Measurements from ENCODE around the gene ANKRD63.
A peak's percentile ranks its signal among the peaks of the same experiment; 100 is the strongest.

Gene ANKRD63

DNA sequence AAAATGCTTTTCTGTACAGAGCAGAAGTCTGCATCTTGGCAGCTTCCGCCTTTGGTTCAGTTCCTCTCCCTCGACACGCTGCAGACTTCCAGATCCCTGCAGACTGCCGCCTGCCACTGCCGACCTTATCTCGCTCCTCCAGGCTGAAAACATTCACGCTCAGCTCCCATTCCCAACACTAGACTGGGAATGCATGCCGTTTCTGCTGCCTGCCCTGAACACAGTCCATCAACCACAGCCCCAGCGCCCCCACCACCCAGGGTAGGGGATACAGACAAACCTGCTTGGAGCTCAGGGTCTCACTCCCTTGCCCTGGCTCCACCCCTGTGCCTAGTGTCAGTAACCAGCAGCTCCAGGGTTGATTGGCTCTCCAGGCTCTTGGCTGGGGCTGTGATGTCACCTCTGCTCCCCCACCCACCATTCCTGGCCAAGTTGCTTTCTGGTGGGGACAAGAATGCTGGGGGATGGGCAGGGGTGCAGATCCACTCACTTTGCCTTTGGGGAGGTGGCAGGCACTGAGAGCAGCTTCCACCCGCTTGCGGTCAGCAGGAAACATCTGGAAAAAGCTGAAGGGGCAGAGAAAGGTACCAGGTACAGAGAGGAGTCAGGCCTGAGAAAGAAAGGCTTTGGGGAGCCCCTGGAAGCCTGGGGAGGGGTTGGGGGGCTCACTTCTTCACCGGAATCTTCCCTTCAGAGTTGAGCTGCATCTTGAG is 18.8 kb upstream of the ANKRD63 start:
- peaks cover 44 to 49% of the 10 kb centered on the region in 2 experiments for H3K4me1 ChIP-seq (ENCODE audit: control insufficient read depth in 1 of 2, insufficient read depth in 1 of 2, low read depth in 1 of 2, low read length in 1 of 2)
- H3K36me3 ChIP-seq = peaks cover 84% of the 10 kb centered on the region
- TF ChIP-seq, protein P1, sequence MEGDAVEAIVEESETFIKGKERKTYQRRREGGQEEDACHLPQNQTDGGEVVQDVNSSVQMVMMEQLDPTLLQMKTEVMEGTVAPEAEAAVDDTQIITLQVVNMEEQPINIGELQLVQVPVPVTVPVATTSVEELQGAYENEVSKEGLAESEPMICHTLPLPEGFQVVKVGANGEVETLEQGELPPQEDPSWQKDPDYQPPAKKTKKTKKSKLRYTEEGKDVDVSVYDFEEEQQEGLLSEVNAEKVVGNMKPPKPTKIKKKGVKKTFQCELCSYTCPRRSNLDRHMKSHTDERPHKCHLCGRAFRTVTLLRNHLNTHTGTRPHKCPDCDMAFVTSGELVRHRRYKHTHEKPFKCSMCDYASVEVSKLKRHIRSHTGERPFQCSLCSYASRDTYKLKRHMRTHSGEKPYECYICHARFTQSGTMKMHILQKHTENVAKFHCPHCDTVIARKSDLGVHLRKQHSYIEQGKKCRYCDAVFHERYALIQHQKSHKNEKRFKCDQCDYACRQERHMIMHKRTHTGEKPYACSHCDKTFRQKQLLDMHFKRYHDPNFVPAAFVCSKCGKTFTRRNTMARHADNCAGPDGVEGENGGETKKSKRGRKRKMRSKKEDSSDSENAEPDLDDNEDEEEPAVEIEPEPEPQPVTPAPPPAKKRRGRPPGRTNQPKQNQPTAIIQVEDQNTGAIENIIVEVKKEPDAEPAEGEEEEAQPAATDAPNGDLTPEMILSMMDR (IDR thresholded peaks at IDR 0.05) = no peak
- peak overlapping the region in 1 of 2 experiments; percentile 40 for H3K4me3 ChIP-seq (ENCODE audit: low read depth in 1 of 2, low read length in 1 of 2)
- H3K27me3 ChIP-seq = no peaks in the 10 kb centered on the region
- H3K27ac ChIP-seq = peak overlapping the region; percentile 71
- H3K9me3 ChIP-seq = no peaks in the 10 kb centered on the region

DNA sequence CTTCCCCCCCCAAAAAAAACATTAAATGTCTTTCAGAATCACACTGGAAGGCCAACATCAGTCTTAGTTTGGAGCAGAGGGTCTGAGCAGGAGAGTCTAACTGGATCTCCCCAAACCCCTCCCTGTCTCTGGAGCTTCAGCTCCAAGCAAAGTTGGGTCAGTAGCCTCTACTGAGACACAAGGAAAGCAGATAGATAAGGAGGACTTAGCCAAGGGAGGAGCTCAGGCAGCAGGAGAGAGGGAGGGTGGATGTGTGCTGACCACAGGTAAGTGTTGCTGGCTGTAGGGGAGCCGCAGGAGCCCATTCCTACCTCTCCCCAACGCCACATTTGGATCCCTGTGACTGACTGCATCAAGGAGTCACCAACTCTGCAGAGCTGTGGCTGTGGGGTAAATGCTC is 17.9 kb upstream of the ANKRD63 start:
- H3K4me1 ChIP-seq (ENCODE audit: control insufficient read depth in 1 of 2, insufficient read depth in 1 of 2, low read depth in 1 of 2, low read length in 1 of 2) = peaks cover 35 to 40% of the 10 kb centered on the region in 2 experiments
- H3K27me3 ChIP-seq = no peaks in the 10 kb centered on the region
- H3K27ac ChIP-seq = peak overlapping the region; percentile 71
- TF ChIP-seq, protein P1 (IDR thresholded peaks at IDR 0.05) = no peak
- no peaks in the 10 kb centered on the region for H3K9me3 ChIP-seq
- H3K36me3 ChIP-seq = peaks cover 93% of the 10 kb centered on the region
- H3K4me3 ChIP-seq (ENCODE audit: low read depth in 1 of 2, low read length in 1 of 2) = no peak overlapping the region

DNA sequence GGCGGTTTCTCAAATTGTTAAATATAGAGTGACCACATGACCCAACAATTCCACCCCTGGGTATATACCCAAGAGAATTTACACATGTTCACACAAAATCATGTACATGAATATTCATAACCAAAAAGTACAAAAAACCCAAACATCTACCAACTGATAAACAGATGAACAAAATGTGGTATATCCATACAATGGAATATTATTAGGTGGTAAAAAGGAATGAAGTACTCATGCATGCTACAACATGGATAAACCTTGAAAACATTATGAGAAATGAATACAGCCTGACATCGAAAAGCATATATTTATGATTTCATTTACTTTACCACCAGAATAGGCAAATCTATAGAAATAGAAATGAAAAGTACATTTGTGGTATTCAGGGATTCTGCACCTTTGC is 17.5 kb upstream of the ANKRD63 start:
- TF ChIP-seq, protein P1 (IDR thresholded peaks at IDR 0.05) = no peak
- Histone ChIP-seq H3K36me3 (peaks cover 96% of the 10 kb centered on the region), H3K4me3 (ENCODE audit: low read depth in 1 of 2, low read length in 1 of 2) (no peak overlapping the region), H3K4me1 (ENCODE audit: control insufficient read depth in 1 of 2, insufficient read depth in 1 of 2, low read depth in 1 of 2, low read length in 1 of 2) (peaks cover 31 to 36% of the 10 kb centered on the region in 2 experiments), H3K27me3 (no peaks in the 10 kb centered on the region), H3K27ac (peak overlapping the region; percentile 71), H3K9me3 (no peaks in the 10 kb centered on the region)

DNA sequence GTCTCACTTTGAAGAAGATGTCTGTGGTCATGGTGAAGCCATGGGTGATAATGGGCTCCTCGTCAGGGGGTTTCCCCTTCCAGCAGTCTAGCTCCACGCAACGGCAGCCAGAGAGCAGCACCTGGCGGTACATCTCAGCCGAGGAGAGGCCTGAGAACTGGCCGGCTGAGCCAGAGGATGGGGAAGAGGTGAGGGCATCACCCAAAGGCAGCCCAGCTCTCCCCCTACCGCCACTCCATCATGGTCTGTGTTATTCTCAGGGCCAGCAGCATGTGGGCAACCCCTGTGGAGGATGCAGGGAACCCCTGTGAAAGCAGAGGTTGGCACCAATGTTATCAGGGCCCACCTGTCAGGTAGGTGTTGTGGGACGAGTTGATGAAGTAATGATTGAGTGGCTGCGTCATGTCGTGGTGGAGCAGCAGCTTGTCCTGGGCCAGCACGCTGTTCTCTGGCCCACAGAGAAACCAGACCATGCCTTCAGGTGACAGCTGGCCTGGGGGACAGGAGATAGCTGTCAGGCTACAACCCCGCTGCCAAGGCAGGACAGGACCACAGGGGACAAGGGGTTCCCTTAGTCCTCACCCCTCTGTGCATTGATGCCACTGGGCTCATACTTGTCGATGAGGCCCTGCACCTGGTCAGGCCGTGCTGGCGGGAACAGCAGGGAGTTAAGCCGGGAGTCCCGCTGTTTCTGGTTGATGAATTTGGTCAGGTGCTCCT is 15.5 kb upstream of the ANKRD63 start:
- Histone ChIP-seq H3K27ac (no peak overlapping the region), H3K4me3 (ENCODE audit: low read depth in 1 of 2, low read length in 1 of 2) (no peak overlapping the region), H3K4me1 (ENCODE audit: control insufficient read depth in 1 of 2, insufficient read depth in 1 of 2, low read depth in 1 of 2, low read length in 1 of 2) (peaks cover 20 to 22% of the 10 kb centered on the region in 2 experiments), H3K9me3 (no peaks in the 10 kb centered on the region), H3K36me3 (peaks cover 100% of the 10 kb centered on the region), H3K27me3 (no peaks in the 10 kb centered on the region)
- TF ChIP-seq, protein P1 (IDR thresholded peaks at IDR 0.05) = no peak

DNA sequence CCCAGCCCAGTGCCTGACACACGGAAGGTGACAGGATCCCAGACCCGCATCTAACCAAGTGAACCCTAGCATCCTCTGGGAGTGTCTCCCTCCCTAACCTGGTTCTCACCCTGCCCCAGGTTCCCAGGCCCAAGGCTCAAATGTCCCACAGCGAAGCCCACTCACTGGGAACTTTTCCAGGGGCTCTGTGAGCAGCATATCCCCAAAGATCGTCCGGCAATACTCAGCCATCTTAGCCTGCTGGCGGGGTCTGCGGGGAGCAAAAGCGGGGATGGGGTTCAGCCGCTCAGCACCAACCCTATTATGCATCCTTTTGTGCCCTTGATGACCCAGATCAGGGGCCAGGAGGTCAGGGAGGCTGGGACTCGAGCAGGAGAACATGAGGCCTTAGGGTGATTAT is 14.5 kb upstream of the ANKRD63 start:
- H3K9me3 ChIP-seq = no peaks in the 10 kb centered on the region
- H3K4me3 ChIP-seq (ENCODE audit: low read depth in 1 of 2, low read length in 1 of 2) = no peak overlapping the region
- H3K27ac ChIP-seq = no peak overlapping the region
- H3K36me3 ChIP-seq = peaks cover 100% of the 10 kb centered on the region
- no peaks in the 10 kb centered on the region for H3K27me3 ChIP-seq
- peaks cover 24 to 26% of the 10 kb centered on the region in 2 experiments for H3K4me1 ChIP-seq (ENCODE audit: control insufficient read depth in 1 of 2, insufficient read depth in 1 of 2, low read depth in 1 of 2, low read length in 1 of 2)
- TF ChIP-seq, protein P1 (IDR thresholded peaks at IDR 0.05) = no peak

Measured in neutrophil (primary cell).